Measurements from ENCODE around the gene DLG2. TPM values are rescaled to one million over a fixed set of nuclear protein-coding genes. Genes with fewer than 3 reads are reported as not detected.

Gene DLG2
- total and polyA plus RNA-seq, 2 of the 8 experiments (the other 6 are each of a cell fraction or from before 2014, with no cell fraction given): 1.7 to 14.3 TPM

GRCh38 chr11:83545494-83546260 is 2081.5 kb downstream of the DLG2 start:
- H2BK120ac ChIP-seq (replicated peaks; ENCODE audit: low read depth, low read length): no peak overlapping the region
- TF ChIP-seq CTCF (IDR thresholded peaks at IDR 0.05; ENCODE audit: control extremely low read depth in 1 of 3, insufficient read depth in 1 of 3, low read depth in 1 of 3, low read length in 3 of 3) (no peak), SIRT6 (IDR thresholded peaks at IDR 0.05; ENCODE audit: low read length) (no peak), NRF1 (IDR thresholded peaks at IDR 0.05; ENCODE audit: low read depth, low read length) (no peak)
- H3K4me3 ChIP-seq (ENCODE audit: extremely low read depth in 1 of 4, insufficient read depth in 2 of 4, low read depth in 3 of 4, low read length in 4 of 4): no peak overlapping the region
- ChIA-PET CTCF (ENCODE audit: partially characterized antibody) (interaction anchor here (0.7 to 0.8 kb wide), 4 partner anchors 14 to 276 kb away, joined by 3 to 4 read pairs (median 3); no protein-coding TSS in a partner anchor), POLR2A (ENCODE audit: partially characterized antibody) (interaction anchor here (0.9 kb wide), 1 partner anchor 12 kb away, joined by 3 read pairs; no protein-coding TSS in a partner anchor)
- no peak overlapping the region for H2BK20ac ChIP-seq (ENCODE audit: low read length)
- no peak overlapping the region for H4K5ac ChIP-seq (ENCODE audit: insufficient read length, low read depth, low read length)
- no peak overlapping the region for H2AFZ ChIP-seq (ENCODE audit: low read length)
- H3K79me1 ChIP-seq (ENCODE audit: low read depth, low read length): no peaks in the 10 kb centered on the region
- H4K20me1 ChIP-seq (replicated peaks in 1 of 2; ENCODE audit: control insufficient read depth in 1 of 2, insufficient read depth in 2 of 2, low read length in 2 of 2): no peaks in the 10 kb centered on the region
- H3K36me3 ChIP-seq (ENCODE audit: control insufficient read depth in 2 of 4, insufficient read depth in 4 of 4, low read length in 3 of 4): no peaks in the 10 kb centered on the region
- H2BK12ac ChIP-seq (ENCODE audit: low read depth, low read length): no peak overlapping the region
- DNase-seq (ENCODE audit: low read depth in 1 of 2, low spot score in 2 of 2) (no peak), FAIRE-seq (no peak)
- H4K91ac ChIP-seq (replicated peaks; ENCODE audit: insufficient read length, low read length): no peak overlapping the region
- H3K4me2 ChIP-seq (ENCODE audit: insufficient read depth in 1 of 2, low read depth in 2 of 2, low read length in 2 of 2): no peak overlapping the region
- H3K9me3 ChIP-seq (ENCODE audit: insufficient read depth in 2 of 2, low read depth in 1 of 2, low read length in 1 of 2): no peaks in the 10 kb centered on the region
- H3K23ac ChIP-seq (ENCODE audit: insufficient read length): no peak overlapping the region
- H4K8ac ChIP-seq (ENCODE audit: extremely low read depth, insufficient read depth, low read length): no peak overlapping the region
- no peak overlapping the region for H3K14ac ChIP-seq (ENCODE audit: insufficient read length)
- H3K56ac ChIP-seq (replicated peaks; ENCODE audit: insufficient read length, low read depth, low read length): no peak overlapping the region
- no peak overlapping the region for H2BK15ac ChIP-seq (ENCODE audit: low read length)
- no peaks in the 10 kb centered on the region for H3K23me2 ChIP-seq (ENCODE audit: low read depth, low read length)
- no peak overlapping the region for H3K4ac ChIP-seq (replicated peaks; ENCODE audit: insufficient read length, low read depth, low read length)
- H3K27me3 ChIP-seq (replicated peaks in 1 of 4; ENCODE audit: control insufficient read depth in 3 of 4, extremely low read depth in 1 of 4, insufficient read depth in 3 of 4, low read length in 3 of 4): no peaks in the 10 kb centered on the region
- H3K79me2 ChIP-seq (ENCODE audit: control insufficient read depth in 1 of 2, insufficient read depth in 2 of 2, low read length in 2 of 2): no peaks in the 10 kb centered on the region
- H2BK5ac ChIP-seq (ENCODE audit: low read depth, low read length): no peak overlapping the region
- no peak overlapping the region for H3K18ac ChIP-seq (ENCODE audit: extremely low read depth, low read length)
- peaks cover 0 to 5% (median 0%) of the 10 kb centered on the region in 4 experiments; a peak in 2 of 7 replicates for H3K4me1 ChIP-seq (replicated peaks in 1 of 4; ENCODE audit: control insufficient read depth in 3 of 4, insufficient read depth in 4 of 4, low read length in 3 of 4)
- WGBS, 2 experiments (ENCODE audit: extremely low coverage in 1 of 2, insufficient coverage in 1 of 2, insufficient read length in 1 of 2, insufficient replicate concordance in 2 of 2, low coverage in 1 of 2, low lambda C conversion rate in 2 of 2, missing lambda C conversion rate in 1 of 2): 65% methylated on average over 6 of the region's 6 CpGs; no CpG with 5 or more reads in 1 of the 2 experiments
- no peak overlapping the region for H2AK5ac ChIP-seq (ENCODE audit: low read depth, low read length)
- no peak overlapping the region for H3K9ac ChIP-seq (replicated peaks in 1 of 4; ENCODE audit: extremely low read depth in 1 of 4, low read depth in 3 of 4, low read length in 3 of 4)
- no peak overlapping the region for H3K27ac ChIP-seq (ENCODE audit: low read depth, low read length)
